NOMO-1 (cell line): ENCODE measurements around the gene THBS1.

Experiments used
- DNase-seq, 2 experiments: peaks; one replicate each; lab custom pipeline; 2025; ENCODE audit not compliant: unreplicated experiment in 2 of 2; lab: John Stamatoyannopoulos, UW

The THBS1 gene

DNA sequence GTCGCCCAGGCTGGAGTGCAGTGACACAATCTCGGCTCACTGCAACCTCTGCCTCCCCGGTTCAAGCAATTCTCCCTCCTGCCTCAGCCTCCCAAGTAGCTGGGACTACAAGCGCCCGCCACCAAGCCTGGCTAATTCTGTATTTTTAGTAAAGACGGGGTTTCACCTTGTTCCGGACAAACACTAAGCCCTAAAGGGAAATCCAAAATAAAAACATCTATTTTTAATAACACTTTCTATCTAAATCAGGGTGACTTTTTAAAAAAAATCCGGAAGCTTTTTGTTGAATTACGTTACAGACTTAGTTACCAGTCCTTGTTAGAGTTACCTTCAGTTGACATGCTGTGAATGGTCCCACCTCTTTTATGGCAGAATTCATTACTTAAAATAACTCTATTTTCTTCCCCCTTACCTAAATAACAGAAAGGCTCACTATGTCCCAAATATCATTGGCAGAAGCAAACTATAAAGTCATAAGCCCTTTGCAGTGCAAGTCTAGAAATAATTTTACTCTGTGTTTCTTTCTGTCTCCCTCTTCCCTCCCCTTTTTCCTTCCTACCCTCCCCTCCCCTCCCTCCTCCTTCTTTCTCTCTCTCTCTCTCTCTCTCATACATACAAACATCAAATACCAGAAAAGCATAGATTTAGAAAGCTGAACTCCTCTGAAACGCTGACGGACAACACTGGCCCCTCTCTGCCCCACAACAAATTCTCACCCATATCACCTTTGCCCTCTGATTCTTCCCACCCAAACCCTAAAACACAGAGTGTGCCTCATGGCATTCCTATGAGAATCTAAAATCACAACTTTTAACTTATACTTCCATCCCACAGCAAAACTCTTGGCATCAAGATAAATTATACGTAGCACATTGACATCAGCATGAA is 18.3 kb downstream of the THBS1 start:
- no peak for DNase-seq

DNA sequence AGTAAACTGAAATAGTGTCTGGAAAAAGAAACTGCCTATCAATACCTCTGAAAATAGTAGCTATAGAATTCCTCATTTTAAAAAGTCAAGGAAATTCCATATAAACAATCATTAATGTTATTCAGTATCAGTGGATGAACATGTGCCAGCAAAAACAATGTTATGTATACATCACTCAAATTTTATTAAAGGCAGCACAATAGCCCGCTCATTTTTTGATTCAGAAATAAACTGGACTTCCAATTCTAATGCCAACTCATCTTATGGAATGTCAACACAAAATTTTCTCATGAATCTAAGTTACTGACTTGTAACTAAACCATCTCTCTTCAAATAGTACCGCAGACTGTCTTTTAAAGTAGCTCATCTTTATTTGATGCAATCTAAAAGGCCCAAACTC is 19.0 kb downstream of the THBS1 start:
- DNase-seq = no peak

- DNase-seq = no peak
Observed at GRCh38 chr15:39602143-39602542, 21.3 kb downstream of the THBS1 start.

DNA sequence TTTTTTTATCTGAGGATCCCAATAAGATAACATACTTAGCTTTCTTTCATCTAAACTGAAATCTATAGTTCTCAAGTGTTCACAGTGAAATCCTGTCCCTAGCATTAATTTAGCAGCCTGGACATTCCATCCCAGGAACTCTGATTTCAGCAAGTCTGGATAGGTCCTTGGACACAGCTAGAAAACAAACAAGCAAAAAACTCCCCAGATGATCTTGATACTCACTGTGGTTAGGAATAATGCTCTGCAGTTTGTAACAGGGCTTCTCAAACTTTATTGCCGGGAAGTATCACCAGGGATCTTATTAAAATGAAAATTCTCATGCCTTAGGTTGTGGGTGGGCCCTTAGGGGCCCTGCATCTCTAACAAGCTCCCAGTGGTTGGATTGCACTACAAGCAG is 24.3 kb downstream of the THBS1 start:
- DNase-seq = no peak

- DNase-seq = no peak
Observed at GRCh38 chr15:39608185-39609139, 27.6 kb downstream of the THBS1 start.

DNA sequence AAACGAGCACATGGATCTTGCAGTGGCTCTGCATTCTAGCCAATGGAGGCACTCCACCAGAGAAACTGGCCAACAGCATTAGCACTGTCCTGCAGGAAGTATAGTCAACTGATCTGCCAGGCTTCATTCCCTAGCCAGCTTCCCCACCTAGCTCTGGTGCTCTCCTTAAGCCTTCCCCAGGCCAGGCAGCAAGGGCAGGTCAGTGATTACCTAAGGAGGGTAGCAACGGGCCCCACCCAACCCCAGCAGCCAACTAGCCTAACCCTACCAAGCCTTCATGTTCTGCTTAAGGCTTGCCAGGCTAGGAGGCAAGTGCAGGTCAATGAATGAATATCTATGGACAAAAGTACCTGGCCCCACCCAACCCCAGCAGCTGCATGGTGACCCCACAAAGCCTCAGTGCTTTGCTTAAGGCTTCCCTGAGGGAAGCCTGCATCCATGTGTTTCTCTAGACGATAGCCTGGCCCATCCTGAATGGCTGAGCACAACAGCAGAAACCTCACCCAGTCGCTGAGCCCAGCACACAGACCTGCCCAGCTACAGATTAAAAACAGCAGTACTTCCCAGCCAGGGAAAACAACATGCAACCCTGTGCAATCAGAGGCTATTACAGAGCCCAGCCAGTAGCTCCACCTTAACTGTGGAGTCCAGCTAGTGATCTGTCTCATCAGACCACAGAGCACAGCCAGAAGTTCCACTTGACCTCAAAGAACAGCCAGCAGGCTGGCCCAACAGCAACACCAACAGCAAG is 28.5 kb downstream of the THBS1 start:
- no peak for DNase-seq

DNA sequence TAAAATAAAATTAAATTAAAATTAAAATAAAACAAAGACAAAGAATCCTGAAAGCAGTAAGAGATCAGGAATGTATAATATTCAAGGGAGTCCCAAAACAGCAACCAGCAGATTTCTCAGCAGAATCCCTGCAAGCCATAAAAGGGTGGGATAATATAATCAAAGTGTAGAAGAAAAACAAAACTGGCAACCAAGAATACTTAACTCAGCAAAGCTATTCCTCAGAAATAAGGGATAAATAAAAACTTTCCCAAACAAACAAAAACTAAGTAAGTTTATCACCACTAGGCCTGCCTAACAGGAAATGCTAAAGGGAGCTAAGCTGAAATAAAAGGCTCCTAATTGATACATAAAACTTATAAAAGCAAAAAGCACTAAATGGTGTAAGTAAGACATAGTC is 29.8 kb downstream of the THBS1 start:
- no peak for DNase-seq

- DNase-seq = no peak
Observed at GRCh38 chr15:39613271-39613670, 32.4 kb downstream of the THBS1 start.

DNA sequence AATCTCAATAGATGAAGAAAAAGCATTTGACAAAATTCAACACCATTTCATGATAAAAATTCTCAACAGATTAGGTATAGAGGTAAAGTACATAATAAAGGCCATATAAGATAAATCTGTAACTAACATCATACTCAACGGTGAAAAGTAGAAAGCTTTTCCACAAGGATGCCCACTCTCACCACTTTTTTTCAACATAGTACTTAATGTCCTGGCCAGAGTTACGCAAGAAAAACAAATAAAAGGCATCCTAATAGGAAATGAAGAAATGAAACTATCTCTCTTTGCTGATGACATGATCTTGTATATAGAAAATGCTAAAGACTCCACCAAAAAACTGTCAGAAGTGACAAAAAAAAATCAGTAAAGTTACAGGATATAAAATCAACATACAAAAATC is 33.0 kb downstream of the THBS1 start:
- peak; percentile 21 to 63 for DNase-seq

- peak in 1 of 2 experiments; percentile 3 for DNase-seq
Observed at GRCh38 chr15:39616731-39617455, 36.0 kb downstream of the THBS1 start.

GRCh38 chr15:39618063-39618823 is 37.4 kb downstream of the THBS1 start:
- DNase-seq = no peak

DNA sequence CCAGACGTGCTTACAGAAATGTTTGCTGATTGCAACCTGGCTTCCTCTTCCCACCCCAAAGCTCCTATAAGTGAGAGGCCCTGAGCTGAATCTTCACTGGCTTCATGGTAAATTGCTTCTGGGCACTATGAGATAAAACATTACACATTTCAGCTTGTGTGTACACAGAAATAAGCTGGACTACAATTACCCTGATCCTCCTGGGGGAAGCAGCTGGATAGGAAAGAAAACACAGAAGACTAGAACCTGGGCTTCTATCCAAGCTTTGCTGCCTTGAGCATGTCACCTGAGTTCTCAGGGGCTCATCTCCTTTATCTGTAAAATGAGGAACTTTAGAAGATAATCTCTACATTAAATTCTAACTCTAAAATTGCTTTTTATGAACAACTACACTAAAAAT is 40.3 kb downstream of the THBS1 start:
- no peak for DNase-seq

- no peak for DNase-seq
Observed at GRCh38 chr15:39621976-39622375, 41.1 kb downstream of the THBS1 start.

DNA sequence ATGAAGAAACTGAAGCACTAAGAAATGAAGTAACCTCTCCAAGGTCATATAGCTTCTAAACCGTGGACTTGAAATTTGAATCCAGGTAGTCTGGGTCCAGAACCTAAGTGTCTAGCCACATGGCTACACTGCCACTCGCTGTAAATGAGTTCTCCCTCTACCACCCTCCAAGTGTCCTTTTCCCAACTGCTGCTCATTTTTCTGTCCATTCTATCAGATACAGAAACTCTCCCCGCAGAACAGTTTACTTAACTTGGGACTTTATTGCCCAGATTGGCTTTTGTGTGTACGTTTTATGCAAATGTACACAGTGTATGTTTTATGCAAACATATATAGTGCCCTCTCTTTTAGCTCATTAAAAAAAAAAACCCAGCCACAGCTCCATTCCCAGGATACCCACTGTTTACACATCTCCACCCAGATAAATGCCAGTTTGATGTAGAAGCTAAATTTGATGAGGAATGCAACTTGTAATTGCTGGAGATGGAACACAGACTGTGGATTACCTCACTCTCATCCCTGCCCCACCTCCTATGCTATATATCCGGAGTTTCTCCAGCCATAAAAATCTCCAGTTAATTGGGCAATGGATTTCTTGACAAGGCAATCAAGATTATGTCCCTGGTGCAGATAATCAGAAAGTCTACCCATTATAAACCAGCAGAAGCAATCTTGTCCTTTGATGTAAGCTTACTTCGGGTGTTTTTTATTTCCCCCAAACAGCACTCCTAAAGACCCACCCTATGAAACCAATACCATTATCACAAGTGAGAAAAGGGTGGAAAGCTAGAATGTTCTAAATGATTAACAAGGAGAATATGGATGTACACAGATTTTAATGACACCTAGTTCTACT is 42.0 kb downstream of the THBS1 start:
- DNase-seq = peak in 1 of 2 experiments; percentile 0

DNA sequence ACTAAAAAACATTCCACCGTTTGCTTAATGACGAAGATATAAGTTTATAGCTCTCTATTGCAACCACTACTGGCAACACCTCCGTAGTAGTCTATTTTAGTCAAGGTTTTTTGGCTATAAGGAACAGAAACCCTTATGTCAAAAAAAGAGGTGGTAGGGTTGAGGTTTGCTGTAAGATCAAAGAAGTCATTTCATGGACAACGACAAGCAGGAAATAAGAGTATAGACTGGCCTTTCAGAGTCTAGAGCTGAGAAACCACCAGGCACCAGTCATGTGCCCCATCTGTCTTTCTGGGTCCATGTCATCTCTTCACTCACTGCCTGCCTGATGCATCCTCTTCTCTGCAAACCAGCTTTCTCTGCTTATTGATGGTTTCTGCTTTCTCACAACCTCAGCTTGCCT is 42.7 kb downstream of the THBS1 start:
- peak; percentile 68 to 88 for DNase-seq

GRCh38 chr15:39624806-39625205 is 43.9 kb downstream of the THBS1 start:
- peak; percentile 59 to 78 for DNase-seq

- no peak for DNase-seq
Observed at GRCh38 chr15:39625451-39625850, 44.6 kb downstream of the THBS1 start.

- no peak for DNase-seq
Observed at GRCh38 chr15:39625856-39626255, 45.0 kb downstream of the THBS1 start.
